Measurements from ENCODE around the gene NIPA2.

DNA sequence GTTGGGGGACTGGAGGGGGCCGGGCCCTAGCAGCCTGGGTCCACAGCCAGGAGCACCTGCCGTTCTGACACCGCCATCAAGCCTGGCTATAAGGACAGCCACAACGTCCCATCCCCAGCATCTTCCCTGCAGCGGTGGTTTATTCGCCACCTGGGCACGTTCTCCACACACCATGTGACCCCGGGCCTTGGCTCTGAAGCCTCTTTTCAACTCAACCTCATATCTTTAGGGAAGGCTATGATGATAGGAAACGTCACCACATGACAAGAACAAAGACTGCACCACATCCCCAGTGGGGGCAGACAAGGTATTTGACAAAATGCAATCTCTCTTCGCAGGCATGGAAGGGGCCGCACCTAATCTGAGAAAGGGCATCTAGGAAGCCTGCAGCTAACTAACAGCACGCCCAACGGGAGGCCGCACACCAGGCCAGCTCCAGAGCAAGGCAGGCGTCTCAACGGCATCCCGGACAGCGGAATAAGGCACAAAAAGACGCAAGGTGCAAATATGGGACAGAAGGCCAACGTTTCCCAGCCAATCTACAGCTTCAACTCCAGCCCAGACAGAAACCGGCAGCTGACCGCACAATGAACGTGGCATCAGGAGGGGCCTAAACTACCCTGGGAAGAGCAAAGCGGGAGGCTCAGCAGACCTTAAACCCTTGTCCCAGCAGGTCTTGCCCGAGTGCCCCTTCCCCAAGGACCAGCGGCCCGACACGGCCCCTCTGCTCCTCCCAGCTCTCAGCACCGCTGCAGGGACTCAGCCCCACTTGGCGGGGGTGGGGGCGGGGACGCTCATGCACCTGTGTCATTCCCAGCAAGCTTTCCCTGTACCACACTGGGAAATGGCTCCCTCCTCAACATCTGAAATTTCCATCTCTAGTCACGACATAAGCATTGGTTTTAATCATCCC lies 41.9 kb downstream of the NIPA2 start:
- TF ChIP-seq, protein P1, sequence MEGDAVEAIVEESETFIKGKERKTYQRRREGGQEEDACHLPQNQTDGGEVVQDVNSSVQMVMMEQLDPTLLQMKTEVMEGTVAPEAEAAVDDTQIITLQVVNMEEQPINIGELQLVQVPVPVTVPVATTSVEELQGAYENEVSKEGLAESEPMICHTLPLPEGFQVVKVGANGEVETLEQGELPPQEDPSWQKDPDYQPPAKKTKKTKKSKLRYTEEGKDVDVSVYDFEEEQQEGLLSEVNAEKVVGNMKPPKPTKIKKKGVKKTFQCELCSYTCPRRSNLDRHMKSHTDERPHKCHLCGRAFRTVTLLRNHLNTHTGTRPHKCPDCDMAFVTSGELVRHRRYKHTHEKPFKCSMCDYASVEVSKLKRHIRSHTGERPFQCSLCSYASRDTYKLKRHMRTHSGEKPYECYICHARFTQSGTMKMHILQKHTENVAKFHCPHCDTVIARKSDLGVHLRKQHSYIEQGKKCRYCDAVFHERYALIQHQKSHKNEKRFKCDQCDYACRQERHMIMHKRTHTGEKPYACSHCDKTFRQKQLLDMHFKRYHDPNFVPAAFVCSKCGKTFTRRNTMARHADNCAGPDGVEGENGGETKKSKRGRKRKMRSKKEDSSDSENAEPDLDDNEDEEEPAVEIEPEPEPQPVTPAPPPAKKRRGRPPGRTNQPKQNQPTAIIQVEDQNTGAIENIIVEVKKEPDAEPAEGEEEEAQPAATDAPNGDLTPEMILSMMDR (IDR thresholded peaks at IDR 0.05) = no peak
- TF ChIP-seq POLR2A (IDR thresholded peaks at IDR 0.05; ENCODE audit: low read depth) = no peak
- no peak for TF ChIP-seq EP300 (IDR thresholded peaks at IDR 0.05)
